Astrocyte (in vitro differentiated cells and primary cell): Measurements from ENCODE around the gene TMEM236. TPM values are rescaled to one million over a fixed set of nuclear protein-coding genes. Genes with fewer than 3 reads are reported as not detected.

Experiments
- DNase-seq: peaks from one replicate; pipeline ENCODE4 v3.0.0-alpha.2; 2010; ENCODE audit warnings: low read depth
- FAIRE-seq: peaks from 2 replicates; lab custom pipeline; 2011; peaks lifted over from hg19 to GRCh38; lab: Jason Lieb, UNC
- H2AFZ ChIP-seq: 2 replicates; pipeline ENCODE4 v1.6.0; 2012; ENCODE audit warnings: low read depth, low read length, inconsistent platforms
- H3K27ac ChIP-seq: 2 replicates; pipeline ENCODE4 v1.5.1; 2011; ENCODE audit warnings: low read depth, low read length, inconsistent platforms
- H3K27me3 ChIP-seq: 2 replicates; pipeline ENCODE4 v1.6.0; 2011; ENCODE audit warnings: low read length, inconsistent platforms; ENCODE audit not compliant: insufficient read depth
- H3K36me3 ChIP-seq: 2 replicates; pipeline ENCODE4 v1.5.1; 2011; ENCODE audit warnings: low read length, inconsistent platforms; ENCODE audit not compliant: insufficient read depth
- H3K4me1 ChIP-seq: 2 replicates; pipeline ENCODE4 v1.5.1; 2011; ENCODE audit warnings: low read length, inconsistent platforms; ENCODE audit not compliant: insufficient read depth
- H3K4me2 ChIP-seq: 2 replicates; pipeline ENCODE4 v1.6.0; 2012; ENCODE audit warnings: low read length, inconsistent platforms
- H3K4me3 ChIP-seq: 2 replicates; pipeline ENCODE4 v1.5.1; 2011; ENCODE audit warnings: low read depth, mild to moderate bottlenecking, low read length, inconsistent platforms; ENCODE audit not compliant: insufficient read depth
- H3K79me2 ChIP-seq: 2 replicates; pipeline ENCODE4 v1.6.0; 2012; ENCODE audit warnings: mild to moderate bottlenecking, low read length, inconsistent platforms; ENCODE audit not compliant: insufficient read depth
- H3K9ac ChIP-seq: 2 replicates; pipeline ENCODE4 v1.6.0; 2012; ENCODE audit warnings: mild to moderate bottlenecking, low read length, inconsistent platforms
- H3K9me3 ChIP-seq: 2 replicates; pipeline ENCODE4 v1.5.1; 2012; ENCODE audit warnings: low read depth, mild to moderate bottlenecking, low read length, inconsistent platforms; ENCODE audit not compliant: insufficient read depth
- H4K20me1 ChIP-seq: 2 replicates; pipeline ENCODE4 v1.6.0; 2012; ENCODE audit warnings: low read length, inconsistent platforms; ENCODE audit not compliant: insufficient read depth
- H3K27ac Mint-ChIP-seq: one replicate; pipeline ENCODE4 v1.8.0; 2021; ENCODE audit warnings: mild to moderate bottlenecking, mixed read lengths; ENCODE audit not compliant: unreplicated experiment
- H3K27me3 Mint-ChIP-seq: one replicate; pipeline ENCODE4 v1.8.0; 2021; ENCODE audit warnings: low read depth, mixed read lengths; ENCODE audit not compliant: unreplicated experiment
- H3K36me3 Mint-ChIP-seq: one replicate; pipeline ENCODE4 v1.8.0; 2021; ENCODE audit warnings: low read depth, mixed read lengths; ENCODE audit not compliant: unreplicated experiment
- H3K4me1 Mint-ChIP-seq: one replicate; pipeline ENCODE4 v1.8.0; 2021; ENCODE audit warnings: low read depth, mixed read lengths; ENCODE audit not compliant: unreplicated experiment
- H3K4me3 Mint-ChIP-seq: one replicate; pipeline ENCODE4 v1.8.0; 2021; ENCODE audit warnings: mild to moderate bottlenecking, moderate library complexity, mixed read lengths; ENCODE audit not compliant: unreplicated experiment
- H3K9me3 Mint-ChIP-seq: one replicate; pipeline ENCODE4 v1.8.0; 2021; ENCODE audit warnings: mild to moderate bottlenecking, mixed read lengths; ENCODE audit not compliant: unreplicated experiment
- EZH2 ChIP-seq: IDR thresholded peaks from 2 replicates; pipeline ENCODE4 v1.6.1; 2012; ENCODE audit warnings: mild to moderate bottlenecking, low read length, inconsistent platforms; ENCODE audit not compliant: insufficient read depth
- total RNA-seq: library from RNA; stranded (reverse); gene quantifications from 2 replicates; pipeline ENCODE4 v1.2.1, GENCODE V29; 2021
- TF ChIP-seq, protein P1 (sequence below): IDR thresholded peaks from 2 replicates; pipeline ENCODE4 v1.5.1; 2011; ENCODE audit warnings: low read depth, mild to moderate bottlenecking, inconsistent platforms, low read length, moderate library complexity; ENCODE audit not compliant: insufficient read depth

The TMEM236 gene
- total RNA-seq, 1 donor from 2014 or later, result 0.43 TPM

DNA sequence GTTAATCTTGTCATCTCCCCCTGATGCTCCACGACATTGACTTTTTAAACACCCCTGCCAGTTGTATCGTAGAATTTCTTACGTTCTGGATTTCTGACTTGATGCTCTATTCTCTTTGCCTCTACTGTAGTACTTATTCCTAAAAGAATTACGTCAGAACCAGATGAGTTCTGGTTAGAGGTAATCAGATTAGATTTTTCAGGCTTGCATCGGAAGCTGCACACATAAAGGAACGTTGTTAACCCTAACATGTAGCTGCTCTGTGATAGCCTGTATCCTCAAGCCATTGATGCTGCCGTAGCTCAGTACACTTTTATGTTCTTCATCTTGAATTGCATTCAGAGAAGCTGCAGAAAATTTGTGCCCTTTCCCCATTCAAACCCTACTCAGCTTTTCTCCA lies 26.3 kb upstream of the TMEM236 start:
- no peak overlapping the region for H2AFZ ChIP-seq
- H3K27ac ChIP-seq, result no peak overlapping the region
- H3K4me3 ChIP-seq, result no peak overlapping the region
- no peak overlapping the region for H3K4me3 Mint-ChIP-seq
- no peaks in the 10 kb centered on the region for H3K4me1 Mint-ChIP-seq
- no peaks in the 10 kb centered on the region for H3K36me3 ChIP-seq
- H4K20me1 ChIP-seq, result no peaks in the 10 kb centered on the region
- FAIRE-seq (no peak), DNase-seq (no peak)
- H3K27ac Mint-ChIP-seq, result no peak overlapping the region
- TF ChIP-seq EZH2, result no peak
- TF ChIP-seq, protein P1, sequence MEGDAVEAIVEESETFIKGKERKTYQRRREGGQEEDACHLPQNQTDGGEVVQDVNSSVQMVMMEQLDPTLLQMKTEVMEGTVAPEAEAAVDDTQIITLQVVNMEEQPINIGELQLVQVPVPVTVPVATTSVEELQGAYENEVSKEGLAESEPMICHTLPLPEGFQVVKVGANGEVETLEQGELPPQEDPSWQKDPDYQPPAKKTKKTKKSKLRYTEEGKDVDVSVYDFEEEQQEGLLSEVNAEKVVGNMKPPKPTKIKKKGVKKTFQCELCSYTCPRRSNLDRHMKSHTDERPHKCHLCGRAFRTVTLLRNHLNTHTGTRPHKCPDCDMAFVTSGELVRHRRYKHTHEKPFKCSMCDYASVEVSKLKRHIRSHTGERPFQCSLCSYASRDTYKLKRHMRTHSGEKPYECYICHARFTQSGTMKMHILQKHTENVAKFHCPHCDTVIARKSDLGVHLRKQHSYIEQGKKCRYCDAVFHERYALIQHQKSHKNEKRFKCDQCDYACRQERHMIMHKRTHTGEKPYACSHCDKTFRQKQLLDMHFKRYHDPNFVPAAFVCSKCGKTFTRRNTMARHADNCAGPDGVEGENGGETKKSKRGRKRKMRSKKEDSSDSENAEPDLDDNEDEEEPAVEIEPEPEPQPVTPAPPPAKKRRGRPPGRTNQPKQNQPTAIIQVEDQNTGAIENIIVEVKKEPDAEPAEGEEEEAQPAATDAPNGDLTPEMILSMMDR, result no peak
- no peaks in the 10 kb centered on the region for H3K79me2 ChIP-seq
- H3K9me3 Mint-ChIP-seq, result no peaks in the 10 kb centered on the region
- H3K36me3 Mint-ChIP-seq, result peaks cover 14% of the 10 kb centered on the region
- H3K9ac ChIP-seq, result no peak overlapping the region
- no peaks in the 10 kb centered on the region for H3K27me3 Mint-ChIP-seq
- H3K4me1 ChIP-seq, result no peaks in the 10 kb centered on the region
- H3K27me3 ChIP-seq, result no peaks in the 10 kb centered on the region
- no peaks in the 10 kb centered on the region for H3K9me3 ChIP-seq
- no peak overlapping the region for H3K4me2 ChIP-seq

DNA sequence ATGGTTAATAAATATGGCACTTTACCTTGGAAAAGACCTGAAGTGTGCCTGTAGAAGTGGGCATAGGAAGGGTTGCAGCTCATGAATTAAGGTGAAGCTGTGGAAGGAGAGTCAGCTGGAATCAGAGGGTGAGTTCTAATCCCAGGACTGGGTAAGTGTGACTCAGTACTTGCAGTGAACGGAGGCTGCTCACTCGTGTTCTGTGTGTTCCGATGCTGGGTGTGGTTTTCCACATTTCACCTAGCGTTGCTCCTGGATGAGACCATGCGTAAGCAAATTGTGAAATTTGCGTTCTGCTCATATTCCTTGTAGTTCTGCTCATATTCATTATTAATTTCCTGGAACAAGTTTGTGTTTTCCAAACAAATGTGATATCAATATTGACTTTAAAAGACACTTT lies 22.4 kb upstream of the TMEM236 start:
- TF ChIP-seq, protein P1, result no peak
- no peak for TF ChIP-seq EZH2
- no peaks in the 10 kb centered on the region for H3K79me2 ChIP-seq
- no peaks in the 10 kb centered on the region for H4K20me1 ChIP-seq
- H3K36me3 Mint-ChIP-seq, result peaks cover 3% of the 10 kb centered on the region
- H3K27ac ChIP-seq, result no peak overlapping the region
- no peak overlapping the region for H3K4me2 ChIP-seq
- H3K4me3 ChIP-seq, result no peak overlapping the region
- H3K4me1 Mint-ChIP-seq, result no peaks in the 10 kb centered on the region
- FAIRE-seq (no peak), DNase-seq (no peak)
- no peaks in the 10 kb centered on the region for H3K27me3 Mint-ChIP-seq
- no peaks in the 10 kb centered on the region for H3K36me3 ChIP-seq
- H3K27me3 ChIP-seq, result no peaks in the 10 kb centered on the region
- no peaks in the 10 kb centered on the region for H3K9me3 Mint-ChIP-seq
- no peaks in the 10 kb centered on the region for H3K9me3 ChIP-seq
- H3K27ac Mint-ChIP-seq, result no peak overlapping the region
- H2AFZ ChIP-seq, result no peak overlapping the region
- no peak overlapping the region for H3K4me3 Mint-ChIP-seq
- H3K4me1 ChIP-seq, result no peaks in the 10 kb centered on the region
- H3K9ac ChIP-seq, result no peak overlapping the region

DNA sequence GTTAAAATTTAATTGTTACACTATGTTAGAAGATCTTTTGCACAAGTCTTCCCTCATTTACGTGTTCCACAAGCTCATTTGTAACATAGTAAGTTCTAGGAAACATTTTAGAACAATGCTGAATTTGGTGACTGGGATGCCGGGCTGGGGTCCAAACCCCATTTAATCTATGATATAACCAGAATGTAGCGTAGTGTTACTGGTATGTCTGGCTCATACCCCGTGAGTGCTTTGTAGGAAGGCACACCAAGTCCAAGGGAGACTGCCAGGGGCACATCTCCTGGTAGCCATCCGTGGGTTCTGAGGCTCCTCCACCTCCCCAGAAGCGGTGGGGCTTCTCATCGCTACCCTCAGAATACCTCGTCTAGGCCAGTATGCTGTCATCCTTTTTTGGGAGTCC lies 21.3 kb upstream of the TMEM236 start:
- Mint-ChIP-seq H3K36me3 (peaks cover 3% of the 10 kb centered on the region), H3K4me3 (no peak overlapping the region), H3K4me1 (no peaks in the 10 kb centered on the region), H3K27me3 (no peaks in the 10 kb centered on the region), H3K9me3 (no peaks in the 10 kb centered on the region), H3K27ac (no peak overlapping the region)
- no peaks in the 10 kb centered on the region for H3K4me1 ChIP-seq
- H3K79me2 ChIP-seq, result no peaks in the 10 kb centered on the region
- H3K27me3 ChIP-seq, result no peaks in the 10 kb centered on the region
- H4K20me1 ChIP-seq, result no peaks in the 10 kb centered on the region
- H3K4me2 ChIP-seq, result no peak overlapping the region
- TF ChIP-seq, protein P1, result no peak
- no peak for TF ChIP-seq EZH2
- H3K4me3 ChIP-seq, result no peak overlapping the region
- no peak overlapping the region for H2AFZ ChIP-seq
- H3K9me3 ChIP-seq, result no peaks in the 10 kb centered on the region
- H3K36me3 ChIP-seq, result no peaks in the 10 kb centered on the region
- DNase-seq (peak; percentile 32), FAIRE-seq (no peak)
- H3K27ac ChIP-seq, result no peak overlapping the region
- no peak overlapping the region for H3K9ac ChIP-seq
